Fibroblast of lung (primary cell): ENCODE data around the gene ID2. TPM values are rescaled to one million over a fixed set of nuclear protein-coding genes. Genes with fewer than 3 reads are reported as not detected.

Experiments
- DNase-seq, 2 donors: peaks; one replicate each; pipeline versions ENCODE4 v3.0.0 to v3.0.0-alpha.2; 2010; ENCODE audit warnings: low read depth in 2 of 2
- H2AFZ ChIP-seq: 2 replicates; pipeline ENCODE4 v1.5.1; 2012; ENCODE audit warnings: low read length, control low read depth, inconsistent platforms
- H3K27ac ChIP-seq: 2 replicates; pipeline ENCODE4 v1.5.1; 2011; ENCODE audit warnings: low read length, control low read depth; ENCODE audit not compliant: insufficient read depth
- H3K27me3 ChIP-seq: 2 replicates; pipeline ENCODE4 v1.5.1; 2011; ENCODE audit warnings: mild to moderate bottlenecking, low read length; ENCODE audit not compliant: control insufficient read depth, insufficient read depth
- H3K36me3 ChIP-seq: 2 replicates; pipeline ENCODE4 v1.5.1; 2011; ENCODE audit warnings: low read length; ENCODE audit not compliant: control insufficient read depth, insufficient read depth
- H3K4me1 ChIP-seq: 2 replicates; pipeline ENCODE4 v1.5.1; 2011; ENCODE audit warnings: low read length; ENCODE audit not compliant: control insufficient read depth, insufficient read depth; ENCODE audit errors: extremely low read depth
- H3K4me2 ChIP-seq: 2 replicates; pipeline ENCODE4 v1.5.1; 2011; ENCODE audit warnings: low read length, control low read depth; ENCODE audit not compliant: insufficient read depth; ENCODE audit errors: extremely low read depth
- H3K4me3 ChIP-seq, 4 experiments: fragments of 200-600 bp in 1 of 4; sonication (generic) in 1 of 4; replicated peaks in 1 of 4; 2 replicates each; pipeline ENCODE4 v1.5.1; 2011 to 2016; ENCODE audit warnings: low read length in 4 of 4, low read depth in 3 of 4, mild to moderate bottlenecking in 3 of 4, control low read depth in 2 of 4, inconsistent platforms in 1 of 4, mixed read lengths in 1 of 4; ENCODE audit not compliant: insufficient read depth in 1 of 4; ENCODE audit errors: control extremely low read depth in 1 of 4
- H3K79me2 ChIP-seq: 2 replicates; pipeline ENCODE4 v1.5.1; 2012; ENCODE audit warnings: mild to moderate bottlenecking, low read length, inconsistent platforms; ENCODE audit not compliant: control insufficient read depth, insufficient read depth
- H3K9ac ChIP-seq: 2 replicates; pipeline ENCODE4 v1.5.1; 2011; ENCODE audit warnings: mild to moderate bottlenecking, low read length, control low read depth; ENCODE audit not compliant: insufficient read depth
- H3K9me3 ChIP-seq: 2 replicates; pipeline ENCODE4 v1.5.1; 2012; ENCODE audit warnings: low read depth, low read length; ENCODE audit not compliant: control insufficient read depth, insufficient read depth
- H4K20me1 ChIP-seq: 2 replicates; pipeline ENCODE4 v1.5.1; 2011; ENCODE audit warnings: low read length; ENCODE audit not compliant: control insufficient read depth, insufficient read depth; ENCODE audit errors: extremely low read depth
- EZH2 ChIP-seq: IDR thresholded peaks from 2 replicates; pipeline ENCODE4 v1.5.1; 2012; ENCODE audit warnings: low read length, control low read depth, mild to moderate bottlenecking; ENCODE audit errors: missing control alignments
- polyA plus RNA-seq, 2 donors: library from polyadenylated mRNA; depleted of rRNA in 1 of 2; stranded (reverse) in 1 of 2; unstranded in 1 of 2; fragments of >200 nt; gene quantifications; 2 replicates each; pipeline ENCODE4 v1.2.1, GENCODE V29; 2011 to 2012; ENCODE audit warnings: missing spikeins in 1 of 2
- total RNA-seq: library from RNA; depleted of rRNA; stranded (reverse); fragments of >200 nt; gene quantifications from 2 replicates; pipeline ENCODE4 v1.2.1, GENCODE V29; 2014
- TF ChIP-seq, protein P1 (sequence below), 2 donors: IDR thresholded peaks in 1 of 2; conservative IDR thresholded peaks in 1 of 2; 1 replicate in 1 of 2; 2 replicates in 1 of 2; pipeline ENCODE4 v1.5.1; 2011 to 2012; ENCODE audit warnings: low read length in 2 of 2, control low read depth in 1 of 2, inconsistent platforms in 1 of 2, low read depth in 1 of 2, mild to moderate bottlenecking in 1 of 2

ID2 gene
- total and polyA plus RNA-seq, 2 donors (not counting 1 experiment from before 2014, with no cell fraction given) = 23.1 to 66.6 TPM

DNA sequence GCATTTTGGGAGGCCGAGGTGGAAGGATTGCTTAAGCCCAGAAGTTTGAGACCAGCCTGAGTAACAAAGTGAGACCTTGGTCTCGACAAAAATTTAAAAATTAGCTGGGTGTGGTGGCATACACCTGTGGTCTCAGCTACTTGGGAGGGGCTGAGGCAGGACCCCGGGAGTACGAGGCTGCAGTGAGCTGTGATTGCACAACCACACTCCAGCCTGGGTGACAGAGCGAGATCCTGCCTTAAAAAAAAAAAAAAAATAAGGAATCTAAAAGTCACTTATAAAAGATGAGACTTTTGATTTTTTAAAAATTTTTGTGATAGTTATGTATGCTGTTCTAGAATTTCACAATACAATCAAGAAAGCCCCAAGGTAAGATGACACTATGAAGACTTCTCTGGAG is 33.1 kb downstream of the ID2 start:
- Histone ChIP-seq H3K79me2 (no peaks in the 10 kb centered on the region), H3K27me3 (no peaks in the 10 kb centered on the region), H3K27ac (no peak overlapping the region), H3K4me2 (no peak overlapping the region), H2AFZ (no peak overlapping the region), H3K9ac (no peak overlapping the region), H3K4me3 (no peak overlapping the region), H3K4me1 (no peaks in the 10 kb centered on the region), H4K20me1 (no peaks in the 10 kb centered on the region), H3K9me3 (no peaks in the 10 kb centered on the region), H3K36me3 (no peaks in the 10 kb centered on the region)
- no peak for TF ChIP-seq EZH2
- TF ChIP-seq, protein P1, sequence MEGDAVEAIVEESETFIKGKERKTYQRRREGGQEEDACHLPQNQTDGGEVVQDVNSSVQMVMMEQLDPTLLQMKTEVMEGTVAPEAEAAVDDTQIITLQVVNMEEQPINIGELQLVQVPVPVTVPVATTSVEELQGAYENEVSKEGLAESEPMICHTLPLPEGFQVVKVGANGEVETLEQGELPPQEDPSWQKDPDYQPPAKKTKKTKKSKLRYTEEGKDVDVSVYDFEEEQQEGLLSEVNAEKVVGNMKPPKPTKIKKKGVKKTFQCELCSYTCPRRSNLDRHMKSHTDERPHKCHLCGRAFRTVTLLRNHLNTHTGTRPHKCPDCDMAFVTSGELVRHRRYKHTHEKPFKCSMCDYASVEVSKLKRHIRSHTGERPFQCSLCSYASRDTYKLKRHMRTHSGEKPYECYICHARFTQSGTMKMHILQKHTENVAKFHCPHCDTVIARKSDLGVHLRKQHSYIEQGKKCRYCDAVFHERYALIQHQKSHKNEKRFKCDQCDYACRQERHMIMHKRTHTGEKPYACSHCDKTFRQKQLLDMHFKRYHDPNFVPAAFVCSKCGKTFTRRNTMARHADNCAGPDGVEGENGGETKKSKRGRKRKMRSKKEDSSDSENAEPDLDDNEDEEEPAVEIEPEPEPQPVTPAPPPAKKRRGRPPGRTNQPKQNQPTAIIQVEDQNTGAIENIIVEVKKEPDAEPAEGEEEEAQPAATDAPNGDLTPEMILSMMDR (conservative IDR thresholded peaks at IDR 0.05 in 1 of 2, IDR thresholded peaks at IDR 0.05 in 1 of 2; ENCODE audit: low read depth in 1 of 2, low read length in 2 of 2) = no peak
- no peak for DNase-seq

DNA sequence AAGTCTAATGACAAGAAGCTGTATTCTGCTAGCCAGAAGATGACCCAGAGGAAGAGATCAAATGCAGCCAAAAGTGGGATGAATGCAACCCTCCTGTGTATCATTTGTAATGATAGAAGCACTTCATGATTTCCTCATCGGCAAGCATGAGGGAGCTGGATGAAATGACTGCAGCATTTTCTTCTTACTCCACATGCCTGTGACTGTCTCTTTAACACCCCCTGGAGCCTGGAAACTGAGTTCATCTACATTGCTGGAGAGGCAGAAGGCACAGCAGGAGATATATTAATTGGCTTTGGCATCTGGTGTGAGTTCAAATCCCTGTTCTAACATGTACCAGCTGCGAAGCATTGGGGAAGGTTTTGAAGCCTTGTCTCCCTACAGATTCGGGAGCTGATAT is 37.7 kb downstream of the ID2 start:
- no peak overlapping the region for H2AFZ ChIP-seq
- H3K27ac ChIP-seq = no peak overlapping the region
- TF ChIP-seq, protein P1 (conservative IDR thresholded peaks at IDR 0.05 in 1 of 2, IDR thresholded peaks at IDR 0.05 in 1 of 2; ENCODE audit: low read depth in 1 of 2, low read length in 2 of 2) = no peak
- no peak for TF ChIP-seq EZH2

DNA sequence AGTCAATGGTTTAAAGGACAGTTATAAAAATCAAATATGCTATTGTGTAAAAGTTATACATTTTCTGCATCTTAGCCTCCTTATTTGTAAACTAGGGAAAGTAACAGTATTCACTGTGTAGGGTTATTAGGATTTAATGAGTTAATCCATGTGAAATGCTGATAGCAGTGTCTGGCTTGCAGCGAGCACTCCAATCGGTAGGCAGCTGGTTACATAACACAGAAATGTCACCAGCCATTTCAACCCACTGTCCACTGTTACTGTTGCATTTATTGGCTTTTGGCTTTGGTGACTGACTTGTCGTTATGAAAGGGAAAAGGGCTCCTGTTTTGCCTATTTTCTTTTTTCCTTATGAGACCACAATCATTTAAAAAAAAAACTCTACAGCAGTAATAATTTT is 38.9 kb downstream of the ID2 start:
- no peak for TF ChIP-seq EZH2
- TF ChIP-seq, protein P1 (conservative IDR thresholded peaks at IDR 0.05 in 1 of 2, IDR thresholded peaks at IDR 0.05 in 1 of 2; ENCODE audit: low read depth in 1 of 2, low read length in 2 of 2) = no peak
- no peaks in the 10 kb centered on the region for H3K27me3 ChIP-seq
- no peaks in the 10 kb centered on the region for H3K79me2 ChIP-seq
- H2AFZ ChIP-seq = no peak overlapping the region
- DNase-seq = no peak
- no peaks in the 10 kb centered on the region for H4K20me1 ChIP-seq
- H3K4me2 ChIP-seq = no peak overlapping the region
- H3K27ac ChIP-seq = no peak overlapping the region
- H3K9me3 ChIP-seq = no peaks in the 10 kb centered on the region
- no peak overlapping the region for H3K9ac ChIP-seq
- no peaks in the 10 kb centered on the region for H3K36me3 ChIP-seq
- H3K4me1 ChIP-seq = no peaks in the 10 kb centered on the region
- H3K4me3 ChIP-seq = no peak overlapping the region

More for the DNA sequence above, 37.7 kb downstream of the ID2 start:
- Histone ChIP-seq H3K36me3 (no peaks in the 10 kb centered on the region), H3K4me3 (no peak overlapping the region), H3K9ac (no peak overlapping the region), H3K27me3 (no peaks in the 10 kb centered on the region), H3K4me2 (no peak overlapping the region), H3K79me2 (no peaks in the 10 kb centered on the region), H3K4me1 (no peaks in the 10 kb centered on the region), H3K9me3 (no peaks in the 10 kb centered on the region), H4K20me1 (no peaks in the 10 kb centered on the region)
- no peak for DNase-seq
